CD4-positive, alpha-beta T cell treated with Interleukin-4 for 4 hours (primary cell): Measurements from ENCODE around the gene NFIC.
"Not testable (repeated sequence)": the region's sequence is repeated elsewhere in the genome, so short reads cannot be mapped to it uniquely, and the experiment has no call there.

ENCODE experiments used
- DNase-seq: peaks from one replicate; pipeline ENCODE4 v3.0.0-alpha.2; 2020

NFIC gene

DNA sequence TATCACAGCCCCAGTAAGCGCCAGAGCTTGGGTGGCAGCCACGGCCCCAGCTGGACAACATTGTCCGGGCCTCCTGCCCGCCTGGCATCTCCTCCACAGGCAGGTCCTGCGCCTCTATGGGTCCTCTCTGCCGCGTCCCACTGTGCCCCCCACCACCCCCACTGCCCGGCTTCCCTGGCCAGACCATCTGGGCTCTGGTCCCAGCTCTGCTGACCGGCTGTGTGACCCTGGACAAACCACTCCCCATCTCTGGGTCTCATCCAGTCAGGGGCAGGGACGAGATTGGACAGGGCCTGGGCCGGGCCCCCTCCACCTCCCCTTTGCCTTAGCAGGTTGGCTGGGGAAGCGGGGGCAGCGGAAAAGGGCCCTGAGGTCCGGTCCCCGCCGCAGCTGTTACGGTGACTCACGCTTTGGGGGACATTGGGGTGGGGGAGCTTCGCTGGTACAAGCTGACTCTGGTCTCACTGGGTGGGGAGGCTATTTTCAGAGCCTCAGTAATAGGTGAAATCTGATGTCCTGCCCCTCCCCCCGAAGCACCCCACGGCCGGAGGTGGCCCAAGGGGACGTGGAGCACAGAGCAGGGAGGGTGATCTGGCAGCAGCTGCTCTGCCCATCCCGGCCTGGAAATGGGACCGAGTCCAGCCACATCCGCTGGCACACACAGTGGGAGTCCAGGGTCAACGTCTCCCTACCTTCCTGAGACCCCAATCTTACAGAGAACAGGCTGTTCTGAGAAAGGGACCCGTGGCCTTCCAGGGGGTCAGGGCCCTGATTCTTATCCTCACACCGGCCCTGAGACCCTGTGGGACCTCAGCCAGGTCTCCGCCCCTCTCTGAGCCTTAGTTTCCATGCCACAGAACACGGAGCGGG lies 9.1 kb downstream of the NFIC start:
- DNase-seq = no peak

DNA sequence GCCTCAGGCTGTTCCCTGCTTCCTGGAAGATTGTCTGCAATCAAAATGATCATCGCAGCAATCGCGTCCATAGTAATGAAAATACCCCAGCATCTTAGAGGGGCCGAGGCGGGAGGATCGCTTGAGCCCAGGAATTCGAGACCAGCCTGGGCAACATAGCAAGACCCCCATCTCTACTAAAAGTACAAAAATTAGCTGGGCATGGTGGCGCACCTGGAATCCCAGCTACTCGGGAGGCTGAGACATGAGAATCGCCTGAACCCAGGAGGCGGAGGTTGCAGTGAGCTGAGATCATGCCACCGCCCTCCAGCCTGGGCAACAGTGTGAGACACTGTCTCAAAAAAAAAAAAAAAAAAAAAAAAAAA lies 9.7 kb downstream of the NFIC start:
- DNase-seq = not testable (repeated sequence)

DNA sequence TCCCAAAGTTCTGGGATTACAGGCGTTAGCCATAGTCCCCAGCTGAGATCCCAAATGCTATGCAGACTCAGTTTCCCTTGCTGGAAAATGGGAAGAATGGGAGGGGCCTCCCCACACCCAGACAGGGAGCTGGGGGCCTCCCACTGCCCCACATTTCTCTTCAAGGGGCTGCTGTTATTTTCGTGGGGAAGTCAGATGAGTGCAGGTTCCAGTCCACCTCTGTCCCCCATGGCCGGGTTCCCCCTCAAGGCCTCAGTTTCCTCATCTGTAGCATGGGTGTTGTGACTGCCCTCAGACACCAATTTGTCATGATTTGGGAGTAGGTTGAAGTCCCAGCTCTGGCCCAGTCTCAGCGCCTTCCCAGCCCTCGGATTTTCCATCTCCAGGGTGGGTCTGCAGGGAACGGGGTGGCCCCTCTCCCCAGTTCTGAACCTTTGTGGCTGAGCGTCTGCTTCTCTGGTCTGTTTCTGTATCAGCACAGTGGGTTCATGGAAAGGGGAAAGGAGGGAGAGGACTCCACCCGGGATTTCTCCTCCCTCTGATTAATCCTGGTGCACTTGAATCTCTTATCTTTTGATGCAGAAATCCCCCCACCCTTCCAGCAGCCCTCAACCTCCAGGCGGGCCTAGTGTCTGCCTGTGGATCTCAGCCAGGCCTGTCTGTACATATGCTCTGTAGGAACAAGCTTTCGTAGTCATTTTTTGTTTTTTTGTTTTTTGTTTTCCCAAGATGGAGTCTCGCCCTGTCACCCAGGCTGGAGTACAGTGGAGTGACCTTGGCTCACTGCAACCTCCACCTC lies 12.2 kb downstream of the NFIC start:
- no peak for DNase-seq

GRCh38 chr19:3380829-3381228 lies 14.4 kb downstream of the NFIC start:
- no peak for DNase-seq

- DNase-seq = no peak
These were observed 15.5 kb downstream of the NFIC start for GRCh38 chr19:3381701-3382372.

DNA sequence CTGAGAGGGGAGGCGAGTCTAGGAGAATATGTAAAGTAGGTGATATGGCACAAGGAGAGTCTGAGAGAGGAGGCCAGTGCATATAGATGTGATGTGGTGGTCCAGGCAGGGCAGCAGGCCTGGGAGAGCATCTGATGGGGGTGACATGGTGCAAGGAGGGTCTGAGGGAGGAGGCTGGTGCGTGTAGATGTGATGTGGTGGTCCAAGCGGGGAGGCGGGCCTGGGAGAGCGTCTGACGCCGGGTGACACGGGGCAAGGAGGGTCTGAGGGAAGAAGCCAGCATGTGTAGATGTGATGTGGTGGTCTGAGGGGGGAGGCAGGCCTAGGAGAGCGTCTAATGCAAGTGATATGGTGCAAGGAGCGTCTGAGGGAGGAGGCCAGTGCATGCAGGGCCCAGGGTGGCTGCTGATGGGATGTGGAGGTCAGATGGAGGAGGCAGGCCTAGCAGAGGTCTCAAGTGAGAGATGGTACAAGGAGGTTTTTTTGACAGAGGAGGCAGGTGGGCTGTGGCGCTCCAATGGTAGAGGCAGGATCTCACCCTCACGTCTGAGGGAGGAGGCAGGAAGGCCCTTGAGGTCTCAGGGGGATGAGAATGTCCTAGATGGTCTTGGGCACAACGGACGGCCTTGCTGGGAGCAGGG lies 16.2 kb downstream of the NFIC start:
- DNase-seq = no peak

- DNase-seq = no peak
These were observed 16.8 kb downstream of the NFIC start for GRCh38 chr19:3383121-3383722.

DNA sequence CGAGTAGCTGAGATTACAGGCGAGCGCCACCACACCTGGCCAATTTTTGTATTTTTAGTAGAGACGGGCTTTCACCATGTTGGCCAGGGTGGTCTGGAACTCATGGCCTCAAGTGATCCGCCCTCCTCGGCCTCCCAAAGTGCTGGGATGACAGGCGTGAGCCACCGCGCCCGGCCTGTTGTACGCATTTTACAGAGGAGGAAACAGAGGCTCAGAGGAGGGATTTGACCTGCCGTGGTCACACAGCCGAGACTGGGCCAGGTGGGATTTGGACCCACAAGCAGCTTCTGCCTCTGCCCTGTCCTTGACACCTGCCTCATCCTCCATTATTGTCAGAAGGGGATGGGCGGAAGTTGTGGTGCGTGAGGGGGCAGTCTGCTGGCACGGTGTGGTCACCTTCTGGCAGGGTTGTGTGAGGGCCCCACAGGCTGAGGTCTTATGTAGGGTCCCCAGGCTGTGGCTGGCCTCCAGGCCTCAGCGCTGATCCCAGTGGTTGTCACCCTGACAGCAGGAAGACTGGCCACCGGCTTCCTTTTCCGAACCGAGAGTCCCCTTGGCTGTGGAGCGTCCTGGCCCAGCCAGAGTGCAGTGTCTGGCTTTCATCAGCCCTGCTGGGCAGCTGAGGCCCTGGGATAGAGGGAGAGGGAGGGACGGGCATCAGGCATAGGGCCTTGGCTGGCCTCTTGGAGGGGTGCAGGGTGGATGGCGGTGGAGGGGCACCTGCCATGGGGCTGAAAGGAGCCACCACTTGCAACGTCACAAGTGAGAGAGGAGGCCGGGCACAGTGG lies 20.3 kb downstream of the NFIC start:
- DNase-seq = no peak

DNA sequence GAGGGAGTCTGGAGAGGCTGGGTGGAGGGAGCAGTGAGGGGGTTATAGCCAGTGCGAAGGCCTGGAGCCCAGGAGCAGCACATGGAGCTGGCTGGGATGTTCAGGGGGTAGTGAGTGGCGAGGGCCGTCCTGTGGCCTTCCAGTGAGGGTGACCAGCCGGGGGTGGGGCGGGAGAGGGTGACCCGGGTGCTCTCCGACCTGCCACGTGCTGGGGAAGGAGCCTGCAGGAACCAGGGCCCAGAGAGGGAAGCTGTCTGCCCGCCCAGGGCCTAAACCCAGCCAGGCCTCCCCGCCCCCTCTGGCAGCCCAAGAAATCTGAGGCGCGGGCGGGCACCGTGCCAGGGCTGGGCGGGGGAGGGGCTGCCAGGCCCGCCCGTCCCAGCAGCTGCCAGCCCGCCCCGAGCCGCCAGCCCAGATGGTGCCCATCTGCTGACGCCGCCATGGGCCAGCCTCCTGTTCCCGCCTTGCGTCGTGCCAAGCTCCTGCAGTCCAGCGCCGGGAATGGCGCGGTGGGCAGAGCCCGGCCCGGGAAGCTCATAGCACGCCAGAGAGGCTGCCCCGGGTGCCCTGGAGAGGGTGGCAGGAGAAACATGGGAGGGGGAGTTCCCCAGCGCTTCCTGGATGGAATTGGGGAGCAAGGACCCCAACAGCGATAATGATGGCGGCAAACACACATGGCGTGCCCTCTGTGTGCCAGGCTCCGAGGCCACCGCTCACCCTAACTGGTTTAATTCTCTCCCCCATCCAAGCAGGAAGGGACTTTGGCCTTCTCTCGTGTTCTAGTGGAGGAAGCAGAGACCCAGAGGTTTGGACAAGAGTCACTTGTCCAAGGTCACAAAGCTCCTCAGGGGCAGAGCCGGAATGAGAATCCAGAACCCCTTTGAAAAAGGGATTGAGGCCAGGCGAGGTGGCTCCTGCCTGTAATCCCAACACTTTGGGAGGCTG lies 21.5 kb downstream of the NFIC start:
- DNase-seq = no peak

DNA sequence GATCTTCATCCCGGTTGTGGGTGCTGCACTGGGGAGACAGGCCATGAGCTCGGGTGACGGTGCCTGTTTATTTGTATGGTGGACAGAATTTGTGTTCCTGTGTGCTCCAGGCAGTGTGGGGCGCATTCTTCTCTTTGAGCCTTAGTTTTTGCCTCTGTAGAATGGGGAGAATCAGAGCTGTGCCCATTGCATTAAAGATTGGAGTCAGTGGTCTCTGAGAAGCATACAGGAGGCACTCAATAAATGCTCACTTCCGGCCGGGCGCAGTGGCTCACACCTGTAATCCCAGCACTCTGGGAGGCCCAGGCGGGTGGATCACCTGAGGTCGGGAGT lies 23.0 kb downstream of the NFIC start:
- no peak for DNase-seq

DNA sequence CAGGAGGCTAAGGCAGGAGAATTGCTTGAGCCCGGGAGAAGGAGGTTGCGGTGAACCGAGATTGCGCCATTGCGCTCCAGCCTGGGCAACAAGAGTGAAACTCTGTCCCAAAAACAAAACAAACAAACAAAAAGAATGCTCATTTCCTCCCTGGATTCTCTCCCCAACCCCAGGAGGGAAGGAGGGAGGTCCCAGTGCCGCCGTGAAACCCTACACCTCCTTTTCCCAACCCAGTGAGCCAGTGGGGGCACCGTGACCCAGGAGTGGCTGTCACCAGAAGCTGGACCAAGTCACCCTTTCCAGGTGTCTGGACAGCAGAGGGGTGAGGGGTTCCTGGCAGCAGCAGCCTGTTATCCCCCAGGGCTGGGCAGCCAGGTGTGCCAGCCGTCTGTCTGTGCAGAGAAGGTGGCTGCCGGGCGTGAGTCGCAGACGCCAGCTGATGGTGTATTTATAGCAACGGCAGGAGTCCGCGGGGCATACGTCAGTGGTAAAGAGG lies 23.5 kb downstream of the NFIC start:
- no peak for DNase-seq

DNA sequence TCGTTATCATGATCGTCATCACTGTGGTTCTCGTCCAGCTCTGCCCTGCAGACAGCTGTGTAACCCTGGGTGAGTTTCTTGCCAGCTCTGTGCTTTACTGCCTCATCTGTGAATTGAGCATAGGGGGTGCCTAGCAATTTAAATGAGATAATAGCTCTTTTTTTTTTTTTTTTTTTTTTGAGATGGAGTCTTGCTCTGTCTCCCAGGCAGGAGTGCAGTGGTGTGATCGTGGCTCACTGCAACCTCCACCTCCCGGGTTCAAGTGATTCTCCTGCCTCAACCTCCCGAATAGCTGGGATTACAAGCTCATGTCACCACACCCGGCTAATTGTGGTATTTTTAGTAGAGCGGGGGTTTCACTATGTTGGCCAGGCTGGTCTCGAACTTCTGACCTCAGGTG lies 25.5 kb downstream of the NFIC start:
- not testable (repeated sequence) for DNase-seq

- DNase-seq = no peak
These were observed 26.1 kb downstream of the NFIC start for GRCh38 chr19:3392480-3392879.

DNA sequence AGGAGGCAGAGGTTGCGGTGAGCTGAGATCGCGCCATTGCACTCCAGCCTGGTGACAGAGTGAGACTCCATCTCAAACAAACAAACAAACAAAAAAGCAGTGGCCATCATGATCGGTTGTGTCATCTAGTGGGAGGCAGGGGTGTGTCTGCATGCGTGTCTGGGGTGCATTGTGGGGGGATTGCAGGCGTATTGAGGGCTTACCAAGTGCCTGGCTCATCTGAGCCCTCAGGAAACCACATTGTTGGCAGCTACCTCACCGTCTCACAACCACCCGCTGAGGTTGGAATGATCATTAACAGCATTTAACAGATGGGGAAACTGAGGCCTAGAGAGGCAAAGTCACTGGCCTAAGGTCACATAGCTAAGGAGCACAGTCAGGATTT lies 30.5 kb downstream of the NFIC start:
- DNase-seq = no peak

DNA sequence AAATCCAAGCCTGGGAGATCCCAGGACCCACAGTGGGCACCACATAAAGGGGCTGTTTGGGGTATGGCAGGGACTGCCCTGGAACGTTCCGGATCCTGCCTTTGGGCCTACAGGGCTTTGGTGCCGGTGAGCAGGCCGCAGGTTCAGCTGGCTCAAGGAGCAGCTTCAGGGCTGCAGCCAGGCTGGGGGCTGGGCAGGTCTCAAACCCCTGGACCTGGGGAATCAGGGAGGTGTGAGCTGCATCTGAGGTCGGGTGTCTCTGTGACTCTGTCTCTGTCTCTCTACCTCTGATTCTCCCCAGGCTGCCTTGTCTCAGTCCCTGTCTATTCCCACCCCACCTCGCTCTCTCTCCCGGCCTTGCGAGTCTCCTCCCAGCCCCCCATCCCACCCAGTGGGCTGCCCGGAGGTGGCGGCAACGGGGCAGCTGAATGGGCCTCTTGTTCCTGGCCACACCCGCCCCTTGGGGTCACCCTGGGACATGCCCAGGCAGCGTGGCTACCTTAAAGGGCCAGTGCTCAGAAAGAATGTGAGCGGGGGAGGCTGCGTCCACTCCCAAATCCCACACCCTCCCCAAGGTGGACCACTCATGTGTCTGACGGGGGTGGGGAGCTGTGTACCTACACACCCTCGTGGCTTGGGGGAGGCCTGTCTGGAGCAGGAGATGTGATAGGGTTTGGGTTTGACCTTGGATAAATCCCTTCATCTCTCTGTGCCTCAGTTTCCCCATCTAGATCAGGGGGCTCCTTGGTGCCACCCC lies 31.1 kb downstream of the NFIC start:
- DNase-seq = no peak

- DNase-seq = no peak
These were observed 31.9 kb downstream of the NFIC start for GRCh38 chr19:3398114-3398899.

- no peak for DNase-seq
These were observed 32.5 kb downstream of the NFIC start for GRCh38 chr19:3398900-3399278.

- DNase-seq = not testable (repeated sequence)
These were observed 32.9 kb downstream of the NFIC start for GRCh38 chr19:3399311-3399710.
